Tibial nerve (tissue), 3 donors: ENCODE data around the gene ULK1.

Experiments
- POLR2A ChIP-seq, 2 donors: fragments of 450-650 bp; IDR thresholded peaks; one replicate each; pipeline ENCODE4 v1.6.1; 2017; ENCODE audit warnings: antibody characterized with exemption in 2 of 2, mild to moderate bottlenecking in 2 of 2, moderate library complexity in 2 of 2
- TF ChIP-seq, protein P1 (sequence below), 5 experiments: fragments of 200-600 bp in 3 of 5; fragments of 450-650 bp in 2 of 5; sonication (generic) in 3 of 5; IDR thresholded peaks; one replicate each; pipeline ENCODE4 v1.5.1; 2016 to 2019; ENCODE audit warnings: antibody characterized with exemption in 5 of 5, mild to moderate bottlenecking in 3 of 5, moderate library complexity in 2 of 5

DNA sequence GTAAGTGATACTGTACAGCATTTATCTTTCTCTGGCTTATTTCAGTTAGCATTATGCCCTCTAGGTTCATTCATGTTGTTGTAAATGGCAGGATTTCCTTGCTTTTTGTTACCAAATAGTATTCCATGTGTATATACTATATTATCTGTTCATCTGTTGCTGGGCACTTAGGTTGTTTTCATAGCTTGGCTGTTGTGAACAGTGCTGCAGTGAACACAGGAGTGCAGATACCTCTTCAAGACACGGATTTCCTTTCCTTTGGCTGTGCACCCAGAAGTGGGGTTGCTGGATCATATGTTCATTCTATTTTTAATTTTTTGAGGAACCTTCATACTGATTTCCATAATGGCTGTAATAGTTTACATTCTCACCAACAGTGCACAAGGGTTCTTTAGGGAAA lies 76.8 kb downstream of the ULK1 start:
- TF ChIP-seq, protein P1, sequence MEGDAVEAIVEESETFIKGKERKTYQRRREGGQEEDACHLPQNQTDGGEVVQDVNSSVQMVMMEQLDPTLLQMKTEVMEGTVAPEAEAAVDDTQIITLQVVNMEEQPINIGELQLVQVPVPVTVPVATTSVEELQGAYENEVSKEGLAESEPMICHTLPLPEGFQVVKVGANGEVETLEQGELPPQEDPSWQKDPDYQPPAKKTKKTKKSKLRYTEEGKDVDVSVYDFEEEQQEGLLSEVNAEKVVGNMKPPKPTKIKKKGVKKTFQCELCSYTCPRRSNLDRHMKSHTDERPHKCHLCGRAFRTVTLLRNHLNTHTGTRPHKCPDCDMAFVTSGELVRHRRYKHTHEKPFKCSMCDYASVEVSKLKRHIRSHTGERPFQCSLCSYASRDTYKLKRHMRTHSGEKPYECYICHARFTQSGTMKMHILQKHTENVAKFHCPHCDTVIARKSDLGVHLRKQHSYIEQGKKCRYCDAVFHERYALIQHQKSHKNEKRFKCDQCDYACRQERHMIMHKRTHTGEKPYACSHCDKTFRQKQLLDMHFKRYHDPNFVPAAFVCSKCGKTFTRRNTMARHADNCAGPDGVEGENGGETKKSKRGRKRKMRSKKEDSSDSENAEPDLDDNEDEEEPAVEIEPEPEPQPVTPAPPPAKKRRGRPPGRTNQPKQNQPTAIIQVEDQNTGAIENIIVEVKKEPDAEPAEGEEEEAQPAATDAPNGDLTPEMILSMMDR (IDR thresholded peaks at IDR 0.05): no peak
- no peak for TF ChIP-seq POLR2A (IDR thresholded peaks at IDR 0.05)
